HG03175 (cell line): Measurements from ENCODE around the gene TIAM2.
"Not testable (repeated sequence)": the region's sequence is repeated elsewhere in the genome, so short reads cannot be mapped to it uniquely, and the experiment has no call there.

Experiments
- ATAC-seq: cut with Tn5 transposase; IDR thresholded peaks from one replicate; pipeline ENCODE4 v1.9.1; 2021; ENCODE audit warnings: mild to moderate bottlenecking, moderate library complexity; ENCODE audit not compliant: unreplicated experiment

Gene TIAM2

DNA sequence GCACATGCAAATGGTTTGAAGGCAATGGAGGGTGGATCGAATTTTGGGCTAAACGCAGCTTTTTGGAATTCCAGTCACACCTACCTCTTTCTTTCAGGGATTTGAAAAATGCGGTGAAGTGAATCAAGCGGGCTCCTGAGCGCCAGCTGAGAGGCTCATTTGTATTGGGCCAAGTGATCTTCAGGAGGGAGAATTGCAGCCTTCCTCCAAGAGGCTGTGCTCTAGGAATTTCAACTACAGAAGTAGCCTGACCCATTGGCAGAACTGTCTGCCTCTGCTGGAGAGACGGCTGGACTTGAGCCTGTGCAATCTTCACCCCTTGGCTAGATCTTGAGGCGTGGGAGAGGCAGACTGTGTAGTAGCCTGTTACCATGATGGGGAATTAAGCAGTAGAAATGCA, 5.7 kb upstream of the TIAM2 start:
- ATAC-seq = no peak

DNA sequence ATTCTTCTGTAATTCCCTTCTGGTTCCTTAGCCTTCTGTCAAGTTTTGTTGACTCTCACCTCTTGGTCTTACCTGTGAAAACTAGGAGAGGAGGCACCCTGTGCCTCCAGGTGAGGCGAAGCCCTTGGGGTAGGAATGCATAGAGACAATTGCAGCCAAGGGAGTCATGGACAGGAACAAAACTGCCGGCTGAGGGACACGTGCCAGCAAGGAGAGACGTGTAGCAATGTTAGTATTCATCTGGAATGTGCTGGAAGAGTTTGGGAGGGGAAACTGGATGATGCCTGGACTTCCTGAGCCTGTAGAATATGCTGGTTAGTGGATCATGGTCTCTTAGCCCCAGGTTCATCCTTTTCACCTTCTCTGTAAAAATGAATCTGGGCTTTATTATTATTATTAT, 3.9 kb upstream of the TIAM2 start:
- no peak for ATAC-seq

DNA sequence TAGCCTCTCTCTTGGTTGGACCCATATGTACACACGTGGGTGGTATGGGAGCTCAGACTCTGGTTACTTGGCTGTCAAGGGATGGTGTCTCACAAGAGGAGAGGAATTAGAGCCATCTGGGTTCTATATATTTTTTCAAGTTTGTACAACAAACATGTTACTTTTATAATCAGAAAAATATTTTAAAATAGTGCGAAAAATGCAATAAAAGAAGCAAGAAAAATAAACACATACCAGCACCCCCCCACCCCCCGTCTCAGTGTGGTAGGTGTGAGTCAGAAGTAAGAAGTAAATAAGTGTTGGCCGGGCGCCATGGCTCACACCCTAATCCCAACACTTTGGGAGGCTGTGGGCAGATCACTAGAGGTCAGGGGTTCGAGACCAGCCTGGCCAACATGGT, 2.1 kb upstream of the TIAM2 start:
- ATAC-seq = no peak

- no peak for ATAC-seq
These were observed 1.4 kb upstream of the TIAM2 start for GRCh38 chr6:154993710-154994109.

- ATAC-seq = no peak
These were observed 270 bp upstream of the TIAM2 start for GRCh38 chr6:154994836-154995253.

DNA sequence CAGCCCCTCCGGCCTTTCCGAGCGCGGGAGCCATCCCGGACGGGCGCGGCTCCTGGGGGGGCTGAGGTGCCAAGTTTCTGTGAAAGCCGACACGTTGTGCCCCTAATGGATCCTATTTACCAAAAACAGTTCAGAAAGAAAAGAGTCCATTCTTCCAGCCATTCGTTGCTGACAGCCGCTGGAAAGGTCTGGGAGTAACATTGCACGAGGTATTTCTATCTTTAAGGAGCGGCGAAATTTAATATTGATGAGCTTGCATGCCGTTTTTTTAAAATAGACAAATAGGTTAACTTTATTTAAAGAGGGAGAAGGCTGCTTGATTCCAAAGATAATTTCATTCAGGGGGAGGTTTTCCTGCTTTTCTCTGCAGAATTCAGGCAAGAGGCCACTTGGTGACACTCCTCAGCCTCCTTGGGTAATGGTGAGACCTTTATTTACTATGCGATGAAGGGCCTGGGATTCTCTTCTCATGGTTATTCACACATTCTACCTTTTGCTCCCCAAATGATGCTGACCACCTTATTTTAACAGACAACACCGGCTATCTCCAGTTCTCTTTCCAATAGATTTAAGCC, 988 bp downstream of the TIAM2 start:
- ATAC-seq = no peak

DNA sequence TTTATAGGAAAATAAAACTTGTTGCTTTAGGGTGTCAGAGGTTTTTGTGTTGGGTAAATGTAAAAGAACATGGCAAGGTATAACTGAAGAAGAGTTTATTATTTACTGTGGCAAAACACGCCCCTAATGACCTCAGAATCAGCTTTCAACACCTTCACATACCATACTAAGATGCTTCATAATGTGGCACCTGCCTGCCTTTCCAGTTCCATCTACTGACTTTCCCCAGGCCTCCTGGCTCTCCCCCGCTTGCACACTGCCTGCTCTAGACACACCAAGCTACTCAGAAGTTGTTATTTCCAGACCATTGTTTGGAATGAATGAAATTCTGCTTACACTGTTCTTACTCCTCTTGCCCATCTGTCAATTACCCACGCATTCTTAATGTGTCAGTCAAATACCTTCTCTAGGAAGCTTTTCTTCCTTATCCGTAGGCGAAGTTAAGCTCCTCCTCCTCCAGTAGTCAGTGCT, 1.8 kb downstream of the TIAM2 start:
- no peak for ATAC-seq

DNA sequence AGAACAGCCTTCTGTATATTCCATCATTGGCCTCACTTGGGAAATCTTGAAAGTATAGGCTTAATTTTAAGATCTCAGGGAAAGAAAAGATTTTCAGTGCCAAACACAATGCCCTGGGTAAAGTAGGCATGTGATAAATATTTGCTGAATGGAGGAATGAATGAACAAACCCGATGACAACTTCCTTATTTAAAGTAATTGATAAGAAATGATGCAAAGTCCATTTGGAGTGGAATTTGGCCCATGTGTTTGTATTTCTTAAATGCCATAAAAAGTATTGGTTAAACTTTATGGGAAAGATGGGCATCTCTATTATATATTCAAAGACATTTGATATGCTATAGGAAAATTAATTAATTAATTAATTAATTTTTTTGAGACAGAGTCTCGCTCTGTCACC, 3.7 kb downstream of the TIAM2 start:
- no peak for ATAC-seq

DNA sequence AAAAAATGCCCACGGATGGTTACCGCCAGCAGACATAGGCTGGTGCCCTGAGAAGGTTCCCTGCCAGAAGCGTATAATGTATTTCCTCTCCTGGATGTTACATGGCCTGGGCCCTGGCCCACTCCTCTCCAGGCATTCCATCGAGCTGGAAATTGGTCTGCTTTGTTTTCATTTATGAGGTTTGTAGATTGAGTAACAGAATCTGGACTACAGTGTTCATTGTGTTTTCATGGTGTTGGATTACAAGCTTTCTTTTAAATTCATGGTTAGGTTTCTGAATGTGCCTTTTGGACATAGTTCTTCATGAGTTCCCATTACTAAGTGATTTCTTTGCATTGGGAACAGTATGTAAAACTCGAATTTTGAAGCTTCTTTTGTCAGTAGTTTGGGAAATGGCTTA, 6.4 kb downstream of the TIAM2 start:
- no peak for ATAC-seq

- ATAC-seq = no peak
These were observed 6.8 kb downstream of the TIAM2 start for GRCh38 chr6:155001934-155002333.

DNA sequence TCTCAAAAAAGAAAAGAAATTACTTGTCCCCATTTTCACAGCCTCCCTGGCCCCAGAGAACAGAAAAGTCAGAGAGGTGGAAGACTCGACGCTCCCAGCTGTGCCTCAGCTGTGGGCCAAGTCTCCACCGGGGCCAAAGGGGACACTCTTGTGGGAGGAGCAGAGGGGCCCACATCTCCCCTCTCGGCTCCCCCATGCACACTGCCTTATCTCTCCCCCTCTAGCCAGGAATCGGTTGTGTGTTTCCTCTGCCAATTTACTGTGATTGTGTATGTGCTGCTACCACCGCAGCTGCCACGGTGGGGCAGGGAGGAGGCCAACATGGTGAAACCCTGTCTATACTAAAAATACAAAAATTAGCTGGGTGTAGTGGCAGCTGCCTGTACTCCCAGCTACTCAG, 8.4 kb downstream of the TIAM2 start:
- no peak for ATAC-seq

GRCh38 chr6:155004017-155004416, 8.9 kb downstream of the TIAM2 start:
- no peak for ATAC-seq

GRCh38 chr6:155004576-155005372, 9.7 kb downstream of the TIAM2 start:
- no peak for ATAC-seq

DNA sequence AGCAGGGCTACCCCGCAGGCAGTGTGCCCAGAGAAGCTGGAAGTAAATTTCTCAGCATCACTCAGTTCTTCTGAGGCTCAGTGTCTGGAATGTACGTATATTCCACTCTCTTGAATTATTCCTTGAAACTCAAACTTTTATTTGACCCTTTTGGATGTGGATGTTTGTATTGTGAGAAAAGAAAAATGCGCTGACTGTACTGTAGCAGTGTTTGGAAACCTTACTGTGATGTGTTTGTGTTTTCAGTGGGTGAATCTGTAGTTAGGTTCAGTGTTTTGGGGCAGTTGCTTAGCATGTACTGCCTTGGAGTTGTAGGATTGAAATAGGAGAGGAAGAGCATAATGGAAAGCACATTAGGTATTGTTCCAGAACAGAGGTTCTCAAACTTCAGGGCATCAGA, 13.5 kb downstream of the TIAM2 start:
- no peak for ATAC-seq

DNA sequence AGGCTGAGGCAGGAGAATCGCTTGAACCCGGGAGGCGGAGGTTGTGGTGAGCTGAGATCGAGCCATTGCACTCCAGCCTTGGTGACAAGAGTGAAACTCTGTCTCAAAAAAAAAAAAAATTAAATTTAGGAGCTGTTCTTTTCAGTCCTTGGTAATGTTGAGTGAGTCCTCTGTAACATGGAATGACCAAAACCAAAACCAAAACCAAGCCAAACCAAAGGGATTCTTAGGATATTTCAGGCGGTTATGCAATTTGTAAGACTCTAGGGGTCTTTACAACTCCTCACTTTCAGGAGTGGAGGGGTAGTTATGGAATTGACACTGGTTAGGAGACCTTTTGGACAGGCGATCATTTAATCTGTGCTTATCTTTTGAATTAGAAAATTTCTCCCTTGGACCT, 15.8 kb downstream of the TIAM2 start:
- no peak for ATAC-seq

- no peak for ATAC-seq
These were observed 16.7 kb downstream of the TIAM2 start for GRCh38 chr6:155011809-155012291.

DNA sequence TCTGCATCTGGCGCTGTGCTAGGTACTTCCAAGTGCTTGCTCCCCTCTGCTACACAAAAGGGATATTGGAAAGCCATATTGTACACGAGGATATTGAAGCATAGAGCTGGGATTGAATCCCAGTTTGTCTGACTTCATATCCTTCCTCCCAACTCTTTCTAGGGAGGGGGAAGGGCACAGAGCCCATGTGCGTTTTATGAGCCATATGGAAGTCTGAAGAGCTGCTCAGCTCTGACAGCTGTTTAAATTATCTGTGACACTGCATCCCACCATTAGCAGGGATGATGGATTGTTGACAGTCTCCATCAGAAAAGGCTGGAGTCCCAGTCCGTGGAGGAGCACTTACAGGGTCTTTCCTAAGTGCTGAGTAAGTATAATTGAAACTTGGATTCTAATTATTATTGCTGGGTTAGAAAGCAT, 18.4 kb downstream of the TIAM2 start:
- no peak for ATAC-seq

DNA sequence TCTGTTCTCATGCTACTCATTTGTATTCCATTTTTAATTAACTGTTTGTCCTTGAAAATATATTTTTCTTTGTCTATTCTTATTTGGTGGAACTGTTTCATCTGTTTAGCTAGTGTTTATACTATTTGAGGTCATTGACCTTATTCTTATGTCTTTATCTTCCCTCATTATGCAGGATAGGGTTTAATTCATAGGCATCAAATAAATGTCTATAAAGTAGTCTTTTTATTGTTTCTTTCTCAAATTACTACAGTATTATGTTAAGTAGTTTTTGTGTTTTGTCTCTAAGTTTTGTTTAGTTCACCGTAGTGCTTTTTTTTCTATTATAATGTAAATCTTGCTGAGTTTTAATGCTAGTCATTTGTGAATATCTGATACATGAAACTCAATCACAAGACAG, 19.0 kb downstream of the TIAM2 start:
- ATAC-seq = no peak

GRCh38 chr6:155014670-155015300, 19.7 kb downstream of the TIAM2 start:
- ATAC-seq = no peak

- ATAC-seq = not testable (repeated sequence)
These were observed 23.3 kb downstream of the TIAM2 start for GRCh38 chr6:155018415-155018814.

- ATAC-seq = no peak
These were observed 26.6 kb downstream of the TIAM2 start for GRCh38 chr6:155021680-155022079.

DNA sequence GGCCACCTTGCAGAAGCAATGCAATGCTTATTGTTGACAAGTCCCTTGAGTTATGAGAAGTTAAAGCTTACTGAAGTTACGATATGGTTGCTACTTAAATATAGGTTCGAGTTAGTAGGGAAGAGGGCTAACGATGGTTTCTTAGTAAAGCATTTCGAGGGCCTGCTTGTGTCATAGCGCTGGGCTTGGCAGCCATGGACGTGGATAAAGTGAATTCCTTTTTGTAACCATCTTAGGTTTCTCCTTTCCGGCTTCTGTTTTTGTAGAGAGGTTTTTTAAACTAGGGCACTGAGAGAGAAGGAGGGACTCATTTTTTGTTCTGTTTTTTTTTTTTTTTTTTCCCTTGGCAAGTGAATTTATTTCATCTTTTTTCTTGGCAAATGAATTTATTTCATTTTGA, 27.6 kb downstream of the TIAM2 start:
- ATAC-seq = no peak
